GM23248 (cell line): ENCODE measurements around the gene BTNL3. TPM values are rescaled to one million over a fixed set of nuclear protein-coding genes. Genes with fewer than 3 reads are reported as not detected.

Experiments used
- DNase-seq: peaks from one replicate; pipeline ENCODE4 v3.0.0-alpha.2; 2015
- H2AFZ ChIP-seq: fragments of 200-600 bp; sonication (generic); 2 replicates; pipeline ENCODE4 v1.6.1; 2016; ENCODE audit warnings: antibody characterized with exemption
- H3F3A ChIP-seq: fragments of 200-600 bp; sonication (generic); 2 replicates; pipeline ENCODE4 v1.6.1; 2016; ENCODE audit warnings: mild to moderate bottlenecking, antibody characterized with exemption, mixed run types; ENCODE audit not compliant: insufficient read depth
- H3K27ac ChIP-seq: fragments of 200-600 bp; sonication (generic); 2 replicates; pipeline ENCODE4 v1.5.1; 2016; ENCODE audit warnings: mild to moderate bottlenecking
- H3K27me3 ChIP-seq: fragments of 200-600 bp; sonication (generic); replicated peaks from 2 replicates; pipeline ENCODE4 v1.6.1; 2016; ENCODE audit warnings: mild to moderate bottlenecking; ENCODE audit not compliant: insufficient read depth
- H3K36me3 ChIP-seq: fragments of 200-600 bp; sonication (generic); 2 replicates; pipeline ENCODE4 v1.6.1; 2016; ENCODE audit warnings: low read depth, mild to moderate bottlenecking
- H3K4me1 ChIP-seq: fragments of 200-600 bp; sonication (generic); 2 replicates; pipeline ENCODE4 v1.6.1; 2016; ENCODE audit warnings: mild to moderate bottlenecking; ENCODE audit not compliant: insufficient read depth
- H3K4me2 ChIP-seq: fragments of 200-600 bp; sonication (generic); one replicate; pipeline ENCODE4 v1.6.1; 2016; ENCODE audit warnings: mild to moderate bottlenecking; ENCODE audit not compliant: unreplicated experiment
- H3K4me3 ChIP-seq: fragments of 200-600 bp; sonication (generic); 2 replicates; pipeline ENCODE4 v1.5.1; 2016; ENCODE audit warnings: mild to moderate bottlenecking
- H3K79me2 ChIP-seq: fragments of 200-600 bp; sonication (generic); 2 replicates; pipeline ENCODE4 v1.6.1; 2016; ENCODE audit warnings: mild to moderate bottlenecking; ENCODE audit not compliant: insufficient read depth
- H3K9ac ChIP-seq: fragments of 200-600 bp; sonication (generic); 2 replicates; pipeline ENCODE4 v1.6.1; 2016; ENCODE audit warnings: mild to moderate bottlenecking
- H3K9me2 ChIP-seq: fragments of 200-600 bp; sonication (generic); 2 replicates; pipeline ENCODE4 v1.6.1; 2016; ENCODE audit warnings: mixed run types, mild to moderate bottlenecking, moderate library complexity; ENCODE audit not compliant: insufficient read depth
- H3K9me3 ChIP-seq: fragments of 200-600 bp; sonication (generic); one replicate; pipeline ENCODE4 v1.6.1; 2017; ENCODE audit warnings: low read depth
- H4K20me1 ChIP-seq: fragments of 200-600 bp; sonication (generic); 2 replicates; pipeline ENCODE4 v1.6.0; 2016; ENCODE audit not compliant: insufficient read depth
- EZH2 ChIP-seq: fragments of 200-600 bp; sonication (generic); IDR thresholded peaks from 2 replicates; pipeline ENCODE4 v1.6.1; 2018; ENCODE audit warnings: antibody characterized with exemption, mild to moderate bottlenecking; ENCODE audit not compliant: insufficient read depth, poor library complexity, severe bottlenecking
- EZH2phosphoT487 ChIP-seq: fragments of 200-600 bp; sonication (generic); IDR thresholded peaks from 2 replicates; pipeline ENCODE4 v1.6.1; 2018; ENCODE audit warnings: antibody characterized with exemption, moderate library complexity, mild to moderate bottlenecking, low read depth; ENCODE audit not compliant: insufficient read depth
- WGBS, 2 experiments: methylation state at CpG; one replicate each; pipeline ENCODE4 v1.1.6; 2015 to 2017; ENCODE audit warnings: low lambda C conversion rate in 2 of 2, low coverage in 1 of 2; ENCODE audit errors: missing lambda C conversion rate in 2 of 2; 5-methylcytosine and 5-hydroxymethylcytosine counted together
- in situ Hi-C: fragments of 300-500 bp; cut with MboI; formaldehyde crosslinking; loops from 2 replicates; pipeline ENCODE4 v1.15.0; 2020
- polyA plus RNA-seq: library from polyadenylated mRNA; unstranded; fragments of >200 nt; fragmentation: Nextera tagmentation; extraction: Ambion mirVana; gene quantifications from 2 replicates; pipeline ENCODE4 v1.2.1, GENCODE V29; 2016
- total RNA-seq: library from RNA; depleted of rRNA; stranded (reverse); fragments of >200 nt; shearing (Covaris generic); gene quantifications from 2 replicates; pipeline ENCODE4 v1.2.3, GENCODE V29; 2014

Gene BTNL3
- total and polyA plus RNA-seq, 2 experiments from 2014 or later = not detected

DNA sequence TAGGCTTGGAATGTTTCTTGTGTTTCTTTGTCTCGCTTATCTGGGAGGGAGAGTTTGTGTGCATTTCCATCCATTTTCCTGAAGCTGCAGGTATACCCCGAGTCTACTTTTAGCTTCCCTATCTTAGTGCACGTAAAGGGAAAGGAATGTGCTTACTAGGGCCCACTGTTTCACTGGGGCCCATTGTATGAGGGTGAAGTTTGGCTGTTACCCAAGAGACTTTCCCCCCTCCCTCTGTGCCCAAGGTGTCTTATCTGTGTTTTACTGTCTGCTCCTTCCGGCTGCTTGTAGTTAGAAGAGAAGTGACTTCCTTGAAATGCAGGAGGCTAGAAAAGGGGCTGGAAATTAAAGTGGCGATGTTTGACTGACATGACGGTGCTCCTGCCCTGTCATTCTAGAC, 12.1 kb upstream of the BTNL3 start:
- Histone ChIP-seq H3K4me1 (no peaks in the 10 kb centered on the region), H3K9ac (no peak overlapping the region), H3K4me3 (no peak overlapping the region), H3K9me3 (no peaks in the 10 kb centered on the region), H3K4me2 (no peak overlapping the region), H3K27me3 (no peaks in the 10 kb centered on the region), H3F3A (no peaks in the 10 kb centered on the region), H3K79me2 (no peaks in the 10 kb centered on the region), H3K9me2 (no peaks in the 10 kb centered on the region), H3K36me3 (no peaks in the 10 kb centered on the region), H2AFZ (no peak overlapping the region), H4K20me1 (no peaks in the 10 kb centered on the region), H3K27ac (no peak overlapping the region)
- TF ChIP-seq EZH2 = no peak
- no CpG with 5 or more reads among the region's 6 CpGs for WGBS, 2 experiments
- no peak for DNase-seq
- in situ Hi-C loops = no loop called here

DNA sequence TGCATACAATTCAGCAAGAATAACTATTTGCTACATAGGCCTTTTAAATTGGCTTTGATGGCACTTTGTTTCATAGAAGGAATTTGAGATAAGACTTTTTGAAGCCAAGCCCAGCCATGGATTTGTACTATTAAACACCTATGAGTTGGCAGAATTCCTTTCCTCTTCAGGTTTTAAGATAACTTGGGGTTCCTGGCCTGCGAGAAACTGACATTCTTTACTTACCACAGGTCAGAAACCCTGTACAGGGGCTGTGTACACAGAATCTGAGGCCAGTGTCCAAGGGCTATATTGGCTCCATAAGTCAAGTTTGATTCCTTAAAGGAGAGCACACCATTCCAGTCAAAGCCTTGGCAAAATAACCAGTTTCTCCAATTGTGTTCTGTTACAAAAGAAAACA, 10.8 kb upstream of the BTNL3 start:
- Histone ChIP-seq H3K4me1 (no peaks in the 10 kb centered on the region), H3K9me3 (no peaks in the 10 kb centered on the region), H3K36me3 (no peaks in the 10 kb centered on the region), H3F3A (no peaks in the 10 kb centered on the region), H3K4me3 (no peak overlapping the region), H3K9me2 (no peaks in the 10 kb centered on the region), H3K27ac (no peak overlapping the region), H3K4me2 (no peak overlapping the region), H4K20me1 (no peaks in the 10 kb centered on the region), H3K9ac (no peak overlapping the region), H3K79me2 (no peaks in the 10 kb centered on the region), H3K27me3 (no peaks in the 10 kb centered on the region), H2AFZ (no peak overlapping the region)
- WGBS, 2 experiments = no CpG with 5 or more reads among the region's 1 CpG
- DNase-seq = no peak
- in situ Hi-C loops = no loop called here
- no peak for TF ChIP-seq EZH2
- no peak for TF ChIP-seq EZH2phosphoT487

DNA sequence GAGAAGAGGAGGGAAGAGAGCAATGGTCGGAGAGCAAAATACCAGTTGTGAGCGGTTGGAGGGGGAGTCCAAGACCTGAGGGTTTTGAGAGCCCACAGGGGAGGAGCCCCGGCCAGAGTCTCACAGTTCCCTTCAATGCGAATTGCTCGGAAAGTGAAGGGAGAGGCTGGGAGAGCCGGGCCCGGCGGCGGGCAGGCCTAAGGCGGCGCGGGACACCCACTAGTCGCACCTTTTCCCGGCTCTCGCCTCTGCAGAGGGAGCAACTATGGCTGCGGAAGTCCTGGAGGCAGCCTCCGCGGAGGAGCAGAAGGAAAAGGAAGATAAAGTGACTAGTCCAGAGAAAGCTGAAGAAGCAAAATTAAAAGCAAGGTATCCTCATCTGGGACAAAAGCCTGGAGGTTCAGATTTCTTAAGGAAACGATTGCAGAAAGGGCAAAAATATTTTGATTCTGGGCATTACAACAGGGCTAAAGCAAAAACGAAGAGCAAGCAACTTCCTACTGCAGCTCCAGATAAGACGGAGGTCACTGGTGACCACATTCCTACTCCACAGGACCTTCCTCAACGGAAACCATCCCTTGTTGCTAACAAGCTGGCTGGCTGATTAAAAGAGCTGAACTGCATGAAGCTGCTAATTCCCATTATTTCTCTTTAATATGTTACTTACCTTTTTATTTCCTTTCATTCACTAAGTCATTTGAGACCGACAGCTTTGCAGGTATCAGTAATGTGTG, 6.5 kb upstream of the BTNL3 start:
- DNase-seq = no peak
- Histone ChIP-seq H3K27me3 (no peaks in the 10 kb centered on the region), H3K4me3 (no peak overlapping the region), H2AFZ (no peak overlapping the region), H3K4me1 (no peaks in the 10 kb centered on the region), H3K79me2 (no peaks in the 10 kb centered on the region), H3K36me3 (no peaks in the 10 kb centered on the region), H3K9me2 (no peaks in the 10 kb centered on the region), H4K20me1 (no peaks in the 10 kb centered on the region), H3K27ac (no peak overlapping the region), H3K4me2 (no peak overlapping the region), H3K9ac (no peak overlapping the region), H3K9me3 (no peaks in the 10 kb centered on the region), H3F3A (no peaks in the 10 kb centered on the region)
- in situ Hi-C loops = no loop called here
- WGBS, 2 experiments = no CpG with 5 or more reads among the region's 23 CpGs
- no peak for TF ChIP-seq EZH2phosphoT487
- no peak for TF ChIP-seq EZH2

GRCh38 chr5:180988016-180988415, 630 bp upstream of the BTNL3 start:
- no peak overlapping the region for H3K4me3 ChIP-seq
- H3K4me2 ChIP-seq = no peak overlapping the region
- no peaks in the 10 kb centered on the region for H3F3A ChIP-seq
- H3K9me3 ChIP-seq = no peaks in the 10 kb centered on the region
- no CpG with 5 or more reads among the region's 2 CpGs for WGBS, 2 experiments
- no peaks in the 10 kb centered on the region for H3K4me1 ChIP-seq
- no peaks in the 10 kb centered on the region for H4K20me1 ChIP-seq
- in situ Hi-C loops = no loop called here
- no peak overlapping the region for H2AFZ ChIP-seq
- H3K27me3 ChIP-seq = no peaks in the 10 kb centered on the region
- H3K9me2 ChIP-seq = no peaks in the 10 kb centered on the region
- H3K36me3 ChIP-seq = no peaks in the 10 kb centered on the region
- no peak overlapping the region for H3K9ac ChIP-seq
- DNase-seq = no peak
- no peak for TF ChIP-seq EZH2phosphoT487
- H3K27ac ChIP-seq = no peak overlapping the region
- no peaks in the 10 kb centered on the region for H3K79me2 ChIP-seq
